Ishikawa (cell line): ENCODE measurements around the gene SYK.

Source experiments
- CEBPB ChIP-seq: IDR thresholded peaks from 2 replicates; pipeline ENCODE4 v1.6.1; 2012
- EP300 ChIP-seq: IDR thresholded peaks from 2 replicates; pipeline ENCODE4 v1.6.1; 2012; ENCODE audit warnings: borderline replicate concordance
- MAX ChIP-seq: IDR thresholded peaks from 2 replicates; pipeline ENCODE4 v1.6.1; 2012
- NFIC ChIP-seq: IDR thresholded peaks from 2 replicates; pipeline ENCODE4 v1.6.1; 2012
- RAD21 ChIP-seq: IDR thresholded peaks from 2 replicates; pipeline ENCODE4 v1.6.1; 2012; ENCODE audit warnings: low read depth
- REST ChIP-seq: IDR thresholded peaks from 2 replicates; pipeline ENCODE4 v1.6.1; 2012; ENCODE audit warnings: low read depth, mild to moderate bottlenecking
- TAF1 ChIP-seq: IDR thresholded peaks from 2 replicates; pipeline ENCODE4 v1.6.1; 2012; ENCODE audit warnings: low read depth, mild to moderate bottlenecking
- TCF12 ChIP-seq: IDR thresholded peaks from 2 replicates; pipeline ENCODE4 v1.6.1; 2012; ENCODE audit warnings: low read depth
- USF1 ChIP-seq: IDR thresholded peaks from 2 replicates; pipeline ENCODE4 v1.6.1; 2012
- YY1 ChIP-seq: IDR thresholded peaks from 2 replicates; pipeline ENCODE4 v1.6.1; 2012; ENCODE audit warnings: low read depth
- ZBTB7A ChIP-seq: IDR thresholded peaks from 2 replicates; pipeline ENCODE4 v1.6.1; 2012; ENCODE audit warnings: low read depth

GRCh38 chr9:90808890-90809685 is 7.5 kb downstream of the SYK start:
- no peak for TF ChIP-seq YY1
- TF ChIP-seq NFIC = no peak
- no peak for TF ChIP-seq RAD21
- TF ChIP-seq REST = no peak
- no peak for TF ChIP-seq CEBPB
- no peak for TF ChIP-seq TCF12
- TF ChIP-seq USF1 = no peak
- TF ChIP-seq TAF1 = no peak
- TF ChIP-seq MAX = no peak
- TF ChIP-seq EP300 = no peak
- no peak for TF ChIP-seq ZBTB7A
